ENCODE results near the gene SCYGR5.

- TF ChIP-seq POLR2A (IDR thresholded peaks at IDR 0.05) (no peak), CTCF (IDR thresholded peaks at IDR 0.05) (no peak)
These were observed 11.3 kb downstream of the SCYGR5 start for GRCh38 chr2:227677928-227678327.

All from body of pancreas (tissue), 4 donors.